Natural killer cell (primary cell): ENCODE measurements around the gene CFAP206. TPM values are rescaled to one million over a fixed set of nuclear protein-coding genes. Genes with fewer than 3 reads are reported as not detected.

ENCODE experiments used
- ATAC-seq, 3 donors: fragments of 150-1000 bp in 2 of 3; fragments of 200-7000 bp in 1 of 3; cut with Tn5 transposase; 1 replicate in 1 of 3; 2 replicates in 2 of 3; pipeline ENCODE4 v1.10.0; 2021; ENCODE audit warnings: mild to moderate bottlenecking in 2 of 3, moderate library complexity in 2 of 3
- DNase-seq, 2 donors: peaks; one replicate each; pipeline versions ENCODE4 v3.0.0 to v3.0.0-alpha.2; 2013 to 2021; ENCODE audit warnings: mixed read lengths in 1 of 2
- H3K27ac ChIP-seq: one replicate; pipeline ENCODE4 v1.5.1; 2013; ENCODE audit warnings: mild to moderate bottlenecking, low read length
- H3K27me3 ChIP-seq: one replicate; pipeline ENCODE4 v1.6.1; 2013; ENCODE audit warnings: low read length; ENCODE audit not compliant: control insufficient read depth, insufficient read depth
- H3K36me3 ChIP-seq: one replicate; pipeline ENCODE4 v1.6.1; 2013; ENCODE audit warnings: low read length; ENCODE audit not compliant: control insufficient read depth, insufficient read depth
- H3K4me1 ChIP-seq: one replicate; pipeline ENCODE4 v1.6.1; 2013; ENCODE audit warnings: low read length; ENCODE audit not compliant: control insufficient read depth, insufficient read depth
- H3K4me3 ChIP-seq: one replicate; pipeline ENCODE4 v1.5.1; 2013; ENCODE audit warnings: low read length
- H3K9me3 ChIP-seq: one replicate; pipeline ENCODE4 v1.6.1; 2013; ENCODE audit warnings: low read length; ENCODE audit not compliant: control insufficient read depth, insufficient read depth
- H3K27ac Mint-ChIP-seq, 2 donors: one replicate each; pipeline ENCODE4 v1.8.0; 2022; ENCODE audit warnings: mild to moderate bottlenecking in 2 of 2, mixed read lengths in 2 of 2, moderate library complexity in 1 of 2
- H3K27me3 Mint-ChIP-seq, 2 donors: one replicate each; pipeline ENCODE4 v1.8.0; 2022; ENCODE audit warnings: low read depth in 2 of 2, mixed read lengths in 2 of 2
- H3K36me3 Mint-ChIP-seq: one replicate; pipeline ENCODE4 v1.8.0; 2022; ENCODE audit warnings: mixed read lengths
- H3K4me1 Mint-ChIP-seq, 2 donors: one replicate each; pipeline ENCODE4 v1.8.0; 2022; ENCODE audit warnings: mixed read lengths in 2 of 2
- H3K4me3 Mint-ChIP-seq: one replicate; pipeline ENCODE4 v1.8.0; 2022; ENCODE audit warnings: mild to moderate bottlenecking, moderate library complexity, mixed read lengths
- H3K9me3 Mint-ChIP-seq, 2 donors: one replicate each; pipeline ENCODE4 v1.8.0; 2022; ENCODE audit warnings: mixed read lengths in 2 of 2
- CTCF ChIP-seq: fragments of 200-600 bp; IDR thresholded peaks from one replicate; pipeline ENCODE4 v1.8.0; 2022; ENCODE audit warnings: antibody characterized with exemption
- WGBS: methylation state at CpG from one replicate; pipeline ENCODE4 v1.1.7; 2013; ENCODE audit warnings: missing lambda C conversion rate; ENCODE audit not compliant: insufficient coverage; 5-methylcytosine and 5-hydroxymethylcytosine counted together
- intact Hi-C: fragments of 100-400 bp; cut with micrococcal nuclease; formaldehyde crosslinking; loops from one replicate; pipeline ENCODE4 v1.14.2; 2022
- total RNA-seq, 4 donors: library from RNA; stranded (reverse); fragments of 120-200 nt in 1 of 4; gene quantifications; one replicate each; pipeline versions ENCODE4 v1.2.3 to v1.2.4, GENCODE V29; 2013 to 2022

CFAP206 gene
- total RNA-seq: not detected
- not detected for total RNA-seq (2013)

GRCh38 chr6:87407901-87408720 lies at the start of gene CFAP206:
TSS of gene CFAP206 (plus strand) at chr6:87407972. CDS start at chr6:87409840, 1,868 bp downstream.
- Mint-ChIP-seq H3K27me3 (peaks cover 9 to 32% of the 10 kb centered on the region in 2 donors), H3K4me1 (peaks cover 6 to 16% of the 10 kb centered on the region in 2 donors), H3K36me3 (no peaks in the 10 kb centered on the region), H3K9me3 (no peaks in the 10 kb centered on the region), H3K4me3 (peak within 1 kb of the TSS; percentile 91), H3K27ac (peak within 1 kb of the TSS; percentile 78)
- ATAC-seq (peak; percentile 79 to 93 (median 83)), DNase-seq (peak; percentile 76 to 93)
- H3K27me3 ChIP-seq: peaks cover 10% of the 10 kb centered on the region
- peak within 1 kb of the TSS; percentile 55 for H3K4me3 ChIP-seq
- intact Hi-C loops: loop anchor here (5.0 to 10.0 kb wide), 3 partner anchors 64 to 1677 kb away; partner anchors contain the start of genes PNRC1, SLC35A1 and ZNF292
- H3K9me3 ChIP-seq: no peaks in the 10 kb centered on the region
- peaks cover 12% of the 10 kb centered on the region for H3K4me1 ChIP-seq
- under 1% methylated on average over 65 of the region's 82 CpGs for WGBS
- no peak for TF ChIP-seq CTCF
- peak within 1 kb of the TSS; percentile 48 for H3K27ac ChIP-seq
- no peaks in the 10 kb centered on the region for H3K36me3 ChIP-seq

GRCh38 chr6:87364602-87365252 lies 43.0 kb upstream of the CFAP206 start:
- H3K4me3 Mint-ChIP-seq: no peak overlapping the region
- DNase-seq: no peak
- H3K4me3 ChIP-seq: no peak overlapping the region
- H3K27me3 ChIP-seq: no peaks in the 10 kb centered on the region
- no peak for ATAC-seq
- H3K4me1 Mint-ChIP-seq: no peaks in the 10 kb centered on the region
- WGBS: 92% methylated on average over 4 of the region's 5 CpGs
- H3K4me1 ChIP-seq: no peaks in the 10 kb centered on the region
- H3K36me3 Mint-ChIP-seq: peaks cover 7% of the 10 kb centered on the region
- H3K9me3 ChIP-seq: no peaks in the 10 kb centered on the region
- no peaks in the 10 kb centered on the region for H3K27me3 Mint-ChIP-seq
- H3K9me3 Mint-ChIP-seq: no peaks in the 10 kb centered on the region
- H3K27ac Mint-ChIP-seq: no peak overlapping the region
- no peaks in the 10 kb centered on the region for H3K36me3 ChIP-seq
- TF ChIP-seq CTCF: no peak
- no peak overlapping the region for H3K27ac ChIP-seq
- intact Hi-C loops: no loop called here

- Histone ChIP-seq H3K36me3 (no peaks in the 10 kb centered on the region), H3K27ac (no peak overlapping the region), H3K4me1 (no peaks in the 10 kb centered on the region), H3K4me3 (no peak overlapping the region), H3K27me3 (no peaks in the 10 kb centered on the region), H3K9me3 (no peaks in the 10 kb centered on the region)
- no peaks in the 10 kb centered on the region for H3K27me3 Mint-ChIP-seq
- ATAC-seq (no peak), DNase-seq (no peak)
- H3K36me3 Mint-ChIP-seq: peaks cover 7% of the 10 kb centered on the region
- H3K4me3 Mint-ChIP-seq: no peak overlapping the region
- intact Hi-C loops: no loop called here
- TF ChIP-seq CTCF: no peak
- H3K4me1 Mint-ChIP-seq: no peaks in the 10 kb centered on the region
- WGBS: 95% methylated on average over 4 of the region's 4 CpGs
- H3K27ac Mint-ChIP-seq: no peak overlapping the region
- no peaks in the 10 kb centered on the region for H3K9me3 Mint-ChIP-seq
These were observed 41.5 kb upstream of the CFAP206 start for GRCh38 chr6:87366072-87366827.
